HG03460 (cell line): ENCODE measurements around the gene UGT1A7.

Source experiments
- ATAC-seq: cut with Tn5 transposase; IDR thresholded peaks from one replicate; pipeline ENCODE4 v1.9.1; 2021; ENCODE audit not compliant: unreplicated experiment

UGT1A7 gene

DNA sequence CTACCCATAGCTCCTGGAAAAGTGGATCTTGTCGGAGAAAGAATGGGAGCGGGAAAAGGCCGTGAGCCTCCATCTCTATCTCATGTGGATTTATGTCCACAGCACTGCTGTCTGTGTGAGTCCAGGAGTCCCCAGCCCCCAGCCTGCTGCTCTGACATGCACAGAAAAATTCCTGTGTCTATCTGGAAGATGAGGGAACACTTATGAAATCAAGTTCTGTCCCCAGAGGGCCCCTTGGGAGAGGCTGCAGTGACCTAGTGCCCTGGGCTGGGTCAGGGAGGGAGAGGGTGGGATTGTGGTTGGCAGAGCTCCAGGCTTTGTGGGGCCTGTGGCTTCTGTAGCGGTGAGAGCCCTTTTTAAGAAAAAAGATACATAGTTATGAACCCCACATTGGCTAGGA is 135.1 kb downstream of the UGT1A7 start:
- no peak for ATAC-seq

DNA sequence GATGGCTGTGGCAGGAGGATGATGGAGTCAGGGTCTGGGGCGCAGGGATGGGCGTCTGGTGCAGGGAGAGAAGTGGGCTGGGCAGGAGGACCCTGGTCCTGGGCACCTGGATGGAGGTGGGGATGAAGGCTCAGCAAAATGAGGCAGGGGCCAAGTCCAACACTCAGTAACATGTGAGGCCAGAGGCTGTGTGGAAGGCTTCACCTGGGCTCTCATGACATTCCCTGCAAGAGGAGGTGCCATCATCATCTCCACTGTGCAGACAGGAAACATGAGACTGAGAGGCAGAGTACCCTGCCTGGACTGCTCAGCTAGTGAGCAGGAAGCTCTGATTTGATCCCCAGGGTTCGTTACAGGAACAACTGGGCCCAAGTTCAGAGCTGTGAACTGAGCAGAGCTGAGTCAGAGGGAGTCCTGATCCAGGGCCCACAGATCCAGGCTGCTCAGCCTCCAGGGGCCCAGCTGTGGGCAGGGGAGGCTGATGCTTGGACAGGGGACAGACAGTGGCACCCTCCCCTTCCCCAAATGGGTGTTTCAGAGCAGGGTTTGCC is 135.7 kb downstream of the UGT1A7 start:
- ATAC-seq = no peak

DNA sequence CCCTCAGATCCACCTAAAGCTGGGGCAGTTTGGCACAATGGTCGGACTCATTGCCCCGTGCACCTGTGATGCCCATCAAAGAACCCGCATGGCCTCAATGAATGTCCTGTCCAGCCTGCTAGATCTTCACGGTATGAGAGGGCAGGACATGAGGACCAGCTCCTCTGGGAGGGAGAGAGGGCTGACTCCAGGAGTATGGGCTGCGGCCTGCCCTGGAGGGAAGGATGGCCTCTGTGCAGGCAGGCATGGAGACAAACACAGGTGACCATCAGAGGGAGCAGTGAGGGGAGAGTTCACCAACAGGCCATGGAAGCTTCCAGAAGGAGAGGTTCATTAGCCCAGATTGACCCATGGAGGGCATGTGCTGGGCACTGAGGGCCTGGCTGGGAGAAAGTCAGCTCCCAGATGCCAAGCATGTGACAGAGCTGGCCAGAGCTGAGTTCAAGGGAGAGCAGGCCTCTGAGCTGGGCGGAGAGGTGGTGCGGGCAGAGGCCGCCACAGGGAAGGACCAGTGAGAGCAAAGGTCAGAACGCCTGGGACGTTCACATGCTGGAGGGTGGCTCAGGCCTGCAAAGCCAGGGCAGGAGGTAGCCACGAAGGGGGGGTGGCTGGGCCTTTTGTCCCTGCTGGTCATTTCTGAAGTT is 136.4 kb downstream of the UGT1A7 start:
- no peak for ATAC-seq

DNA sequence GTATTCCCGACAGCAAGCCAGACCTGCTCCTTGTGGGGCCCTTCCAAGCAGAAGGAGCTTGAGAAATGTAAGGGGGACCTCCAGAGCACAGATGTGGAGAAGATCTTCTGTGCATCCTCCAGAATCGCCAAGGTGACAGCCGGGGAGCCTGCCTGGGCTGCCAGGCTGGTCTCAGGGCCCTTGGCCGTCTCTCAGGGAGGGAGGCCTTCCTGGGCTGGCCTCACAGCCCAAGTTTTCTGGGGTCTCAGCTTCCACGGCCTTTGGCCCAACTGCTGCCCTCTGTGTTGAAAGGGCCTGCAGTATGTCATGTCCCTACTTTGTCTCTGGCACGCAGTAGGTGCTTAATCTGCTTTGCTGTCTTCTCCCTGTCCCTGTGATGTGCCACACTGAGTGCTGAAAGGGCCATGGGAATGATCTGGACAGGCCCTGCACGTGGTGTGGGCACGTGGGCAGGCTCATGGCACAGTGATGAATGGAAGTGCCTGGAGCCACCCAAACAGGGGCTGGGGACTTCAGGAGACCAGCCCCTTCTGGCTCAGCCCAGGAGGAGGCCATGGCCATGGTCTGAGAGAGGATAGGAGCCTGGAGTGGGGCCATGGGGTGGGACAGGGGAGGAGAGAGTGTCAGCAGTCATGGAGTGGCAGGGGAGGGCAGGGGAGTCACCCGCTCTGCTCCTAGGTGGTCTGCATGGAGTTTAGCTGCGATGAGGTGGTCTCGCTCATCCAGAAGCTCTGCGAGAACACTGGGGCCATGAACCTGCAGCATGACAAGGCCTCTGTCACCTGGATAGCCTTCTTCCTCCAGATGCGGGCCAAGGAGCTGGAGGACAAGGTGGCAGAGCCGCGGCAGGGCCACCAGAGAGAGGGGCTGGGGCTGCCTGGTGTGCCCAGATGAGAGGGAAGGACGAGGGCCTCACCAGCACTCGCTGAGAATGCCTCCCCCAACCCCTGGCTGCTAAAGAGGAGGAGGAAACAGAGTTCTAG is 137.2 kb downstream of the UGT1A7 start:
- ATAC-seq = no peak

DNA sequence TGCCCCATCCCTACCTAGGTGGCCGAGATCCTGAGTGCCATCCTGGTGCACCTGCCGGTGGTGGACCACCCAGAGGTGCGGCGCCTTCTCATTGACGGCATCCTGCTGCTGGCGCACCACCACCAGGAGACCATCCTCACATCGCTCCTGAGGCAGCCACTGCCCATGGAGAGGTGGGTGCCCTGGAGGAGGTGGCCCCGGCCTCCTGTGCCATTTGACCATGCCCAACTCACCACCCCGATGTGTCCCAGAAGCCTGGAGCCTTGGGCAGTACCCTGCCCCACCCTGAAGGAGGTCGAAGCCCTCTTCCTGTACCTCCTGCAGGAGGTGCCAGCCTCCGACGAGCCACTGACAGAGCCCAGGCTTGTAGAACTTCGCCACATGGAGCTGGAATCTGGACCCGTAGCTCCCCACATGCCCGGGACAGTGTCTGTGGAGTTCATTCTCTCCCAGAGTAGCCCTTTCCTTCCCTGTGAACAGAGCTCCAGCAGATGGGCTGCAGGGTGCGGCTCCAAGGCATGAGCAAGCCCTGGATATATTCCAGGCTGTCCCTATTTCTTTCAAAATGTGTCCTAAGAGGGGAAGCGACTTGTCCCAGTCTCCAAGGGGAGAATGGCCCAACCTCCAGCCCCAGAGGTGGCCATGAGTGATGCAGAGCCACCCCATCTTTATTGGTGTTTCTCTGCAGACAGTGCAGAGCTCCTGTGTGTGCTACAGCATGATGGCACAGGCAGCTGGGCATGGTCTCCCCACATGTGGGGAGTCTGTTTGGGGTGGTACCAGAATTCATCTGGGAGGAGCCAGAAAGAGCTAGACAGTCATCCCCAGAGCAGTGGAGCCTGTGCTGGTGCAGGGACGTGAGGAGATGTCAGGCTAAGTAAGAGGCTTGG is 138.4 kb downstream of the UGT1A7 start:
- no peak for ATAC-seq

DNA sequence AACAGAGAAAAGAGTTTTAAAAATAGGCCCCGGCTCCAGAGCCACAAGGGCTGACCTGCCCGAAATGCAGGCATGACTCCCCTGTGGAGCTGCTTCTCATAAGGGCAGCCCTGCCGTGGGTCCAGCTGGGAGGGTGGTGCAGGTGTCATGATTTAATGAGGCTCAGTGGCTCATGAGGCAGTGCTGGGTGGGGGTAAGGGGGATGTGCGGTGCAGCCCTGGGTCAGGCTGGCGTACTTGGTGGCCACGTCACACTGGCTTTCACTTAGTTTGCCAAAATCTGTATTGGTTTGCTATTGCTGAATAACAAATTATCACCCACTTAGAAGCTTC is 139.0 kb downstream of the UGT1A7 start:
- ATAC-seq = no peak

DNA sequence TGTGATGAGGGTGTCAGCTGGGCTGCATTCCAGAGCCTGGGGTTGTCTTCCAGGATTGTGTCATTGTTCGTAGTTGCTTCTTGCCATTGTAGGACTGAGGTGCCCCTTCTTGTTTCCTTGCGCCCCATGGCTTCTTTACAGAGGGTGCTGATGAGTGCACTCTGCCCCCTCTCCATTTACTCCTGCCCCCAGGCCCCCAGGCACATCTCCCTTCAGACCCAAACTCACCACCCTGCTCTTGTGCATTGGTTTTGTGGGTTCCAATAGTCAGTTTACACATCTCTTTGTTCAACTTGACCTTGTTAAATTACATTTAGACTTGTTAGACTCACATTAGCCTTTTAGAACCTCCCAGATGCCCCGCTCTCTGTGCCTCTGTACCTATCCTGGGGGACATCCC is 139.5 kb downstream of the UGT1A7 start:
- no peak for ATAC-seq

DNA sequence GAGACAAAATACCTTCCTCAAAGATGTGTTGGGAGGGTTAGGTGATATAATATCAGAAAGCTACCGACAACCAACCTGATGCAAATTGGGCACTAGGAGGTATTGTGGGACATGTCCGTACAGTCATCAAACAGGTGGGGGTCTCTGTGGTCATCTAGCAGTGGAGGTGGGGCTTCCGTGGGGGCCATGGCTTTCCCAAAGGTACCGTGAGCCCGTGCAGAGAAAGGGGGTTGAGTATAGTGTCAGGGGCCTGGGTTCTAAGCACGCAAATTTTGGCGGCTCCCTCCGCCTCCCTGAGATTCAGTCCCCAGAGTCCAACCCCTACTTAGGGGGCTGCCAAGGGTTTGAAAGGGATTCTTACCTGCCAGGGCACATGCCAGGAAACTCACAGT is 140.0 kb downstream of the UGT1A7 start:
- ATAC-seq = no peak

DNA sequence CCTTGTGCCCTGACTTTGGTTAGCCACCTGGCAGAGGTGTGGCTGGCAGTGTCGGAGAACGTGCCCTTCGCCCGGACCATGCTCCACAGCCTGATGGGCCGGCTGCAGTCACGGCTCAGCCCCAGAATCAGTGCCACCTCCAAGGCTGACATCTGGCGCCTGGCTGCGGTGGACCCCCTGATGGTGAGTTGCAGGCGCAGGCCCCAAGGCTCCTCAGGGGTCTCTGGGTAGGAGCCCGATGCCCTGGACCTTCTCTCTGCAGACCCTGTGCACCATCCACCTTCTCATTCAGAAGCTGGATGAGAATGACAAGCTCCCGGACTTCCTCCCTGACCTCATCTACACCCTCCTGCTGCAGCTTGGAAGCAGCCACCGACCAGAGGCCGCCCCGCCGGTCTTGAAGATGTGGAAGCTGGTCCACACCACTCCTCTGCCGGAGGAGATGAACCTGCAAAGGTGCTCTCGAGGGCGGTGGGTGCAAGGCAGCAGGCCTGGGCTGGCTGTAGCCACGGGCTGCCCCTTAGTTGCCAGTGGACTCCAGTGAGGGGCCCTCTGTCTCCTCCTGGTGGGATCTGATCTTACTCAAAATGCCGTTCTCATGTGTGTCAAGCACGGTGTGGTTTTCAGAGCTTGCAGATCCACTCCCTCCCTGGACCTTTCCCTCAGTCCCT is 140.5 kb downstream of the UGT1A7 start:
- ATAC-seq = no peak
